ENCODE results near the gene CFAP90.
A peak's percentile ranks its signal among the peaks of the same experiment; 100 is the strongest.

Gene CFAP90

GRCh38 chr5:7851240-7851592, 283 bp upstream of the CFAP90 start:
- Mint-ChIP-seq H3K27me3 (peaks cover 35% of the 10 kb centered on the region), H3K36me3 (no peaks in the 10 kb centered on the region), H3K9me3 (peaks cover 3% of the 10 kb centered on the region), H3K27ac (no peak overlapping the region), H3K4me3 (peak overlapping the region; percentile 68), H3K4me1 (peaks cover 27% of the 10 kb centered on the region)
- no peak for ATAC-seq

DNA sequence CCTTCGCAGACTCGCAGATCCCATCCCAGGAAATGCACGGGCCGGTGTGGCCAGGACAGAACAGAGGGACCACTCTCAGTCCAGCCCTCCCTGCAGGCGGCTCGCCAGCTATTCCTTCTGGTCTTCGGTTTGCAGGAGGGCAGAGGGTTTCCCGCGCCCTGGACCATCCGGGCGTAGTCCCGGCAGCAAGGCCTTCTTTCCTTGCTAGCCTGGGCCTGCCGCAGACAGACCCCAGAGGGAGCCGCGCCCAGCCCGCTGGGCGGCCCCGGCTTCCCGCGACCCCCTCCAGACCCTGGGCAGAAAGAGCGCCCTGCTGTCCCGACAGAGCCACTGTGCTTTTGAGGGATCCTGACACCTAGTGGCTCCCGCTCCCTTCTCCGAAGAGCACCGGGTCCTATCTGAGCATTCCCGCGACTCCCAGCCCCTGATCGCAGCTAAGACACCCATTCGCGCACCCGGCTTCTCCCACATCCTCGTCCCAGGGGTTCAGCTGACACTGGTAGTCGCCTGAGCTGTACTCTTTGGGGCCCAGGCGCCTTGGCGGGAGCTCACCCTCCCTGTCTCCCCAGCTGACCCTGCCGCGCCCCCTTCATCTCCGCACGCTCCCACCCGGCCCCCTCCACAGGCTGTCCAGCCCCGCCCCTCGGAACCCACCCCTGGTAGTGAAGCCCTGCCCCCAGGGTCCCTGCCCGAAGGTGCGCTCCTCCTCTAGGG, 1.1 kb downstream of the CFAP90 start:
- no peaks in the 10 kb centered on the region for H3K36me3 Mint-ChIP-seq
- ATAC-seq = no peak
- peaks cover 3% of the 10 kb centered on the region for H3K9me3 Mint-ChIP-seq
- H3K4me3 Mint-ChIP-seq = peak overlapping the region; percentile 63
- peaks cover 32% of the 10 kb centered on the region for H3K4me1 Mint-ChIP-seq
- no peak overlapping the region for H3K27ac Mint-ChIP-seq
- H3K27me3 Mint-ChIP-seq = peaks cover 35% of the 10 kb centered on the region

DNA sequence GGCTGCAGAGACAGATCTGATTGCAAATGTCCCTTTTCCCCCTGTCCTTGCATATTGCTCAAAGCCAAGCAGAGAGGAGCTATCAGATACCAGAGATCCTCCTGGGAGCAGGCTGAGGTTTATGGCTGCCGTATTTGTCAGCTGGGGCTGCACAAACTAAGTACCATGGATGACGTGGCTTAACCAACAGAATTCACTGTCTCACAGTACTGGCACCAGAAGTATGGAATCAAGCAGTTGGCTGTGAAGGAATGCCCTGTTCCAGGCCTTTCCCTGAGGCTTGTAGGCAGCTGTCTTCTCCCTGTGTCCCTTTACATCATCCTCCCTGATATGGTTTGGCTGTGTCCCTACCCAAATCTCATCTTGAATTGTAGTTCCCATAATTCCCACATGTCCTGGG, 2.6 kb downstream of the CFAP90 start:
- no peaks in the 10 kb centered on the region for H3K9me3 Mint-ChIP-seq
- H3K27me3 Mint-ChIP-seq = peaks cover 35% of the 10 kb centered on the region
- no peak overlapping the region for H3K27ac Mint-ChIP-seq
- H3K4me3 Mint-ChIP-seq = no peak overlapping the region
- H3K4me1 Mint-ChIP-seq = peaks cover 32% of the 10 kb centered on the region
- ATAC-seq = no peak
- H3K36me3 Mint-ChIP-seq = no peaks in the 10 kb centered on the region

- H3K27ac Mint-ChIP-seq = no peak overlapping the region
- peaks cover 24% of the 10 kb centered on the region for H3K27me3 Mint-ChIP-seq
- no peaks in the 10 kb centered on the region for H3K36me3 Mint-ChIP-seq
- H3K9me3 Mint-ChIP-seq = no peaks in the 10 kb centered on the region
- no peak for ATAC-seq
- no peak overlapping the region for H3K4me3 Mint-ChIP-seq
- peaks cover 16% of the 10 kb centered on the region for H3K4me1 Mint-ChIP-seq
Measured at GRCh38 chr5:7846327-7846726, 4.6 kb downstream of the CFAP90 start.

DNA sequence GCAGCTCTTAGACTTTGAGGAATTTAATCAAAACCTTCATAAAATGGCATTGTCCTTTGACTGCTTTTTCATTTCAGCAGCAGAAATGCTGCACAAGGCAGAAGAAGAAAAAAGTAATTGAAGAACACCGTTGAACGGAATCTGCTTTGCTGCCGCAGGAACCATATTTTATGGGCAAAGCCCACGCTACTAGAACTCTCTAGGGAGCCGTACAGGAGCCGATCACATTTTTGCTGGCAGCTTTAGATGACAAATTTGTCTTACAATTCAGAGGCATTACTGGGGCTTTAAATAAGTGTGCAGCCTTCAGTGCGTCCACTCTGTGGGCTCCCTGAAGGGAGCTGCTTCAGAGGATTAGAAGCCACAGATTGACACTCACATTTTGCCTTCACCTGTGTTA, 5.4 kb downstream of the CFAP90 start:
- Mint-ChIP-seq H3K9me3 (peaks cover 2% of the 10 kb centered on the region), H3K27me3 (peaks cover 27% of the 10 kb centered on the region), H3K4me1 (peaks cover 12% of the 10 kb centered on the region), H3K36me3 (no peaks in the 10 kb centered on the region), H3K27ac (no peak overlapping the region), H3K4me3 (no peak overlapping the region)
- ATAC-seq = no peak

DNA sequence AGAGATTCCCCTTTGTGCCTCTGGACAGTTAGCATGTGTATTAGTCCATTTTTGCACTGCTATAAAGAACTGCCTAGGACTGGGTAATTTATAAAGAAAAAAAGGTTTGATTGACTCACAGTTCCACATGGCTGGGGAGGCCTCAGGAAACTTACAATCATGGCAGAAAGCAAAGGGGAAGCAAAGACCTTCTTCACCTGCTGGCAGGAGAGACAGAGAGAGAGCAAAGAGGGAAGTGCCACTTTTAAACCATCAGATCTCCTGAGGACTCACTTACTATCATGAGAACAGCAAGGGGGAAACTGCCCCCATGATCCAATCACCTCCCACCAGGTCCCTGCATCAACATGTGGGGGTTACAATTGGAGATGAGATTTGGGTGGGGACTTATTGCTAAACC, 6.0 kb downstream of the CFAP90 start:
- Mint-ChIP-seq H3K4me1 (peaks cover 8% of the 10 kb centered on the region), H3K36me3 (no peaks in the 10 kb centered on the region), H3K27me3 (peaks cover 33% of the 10 kb centered on the region), H3K4me3 (no peak overlapping the region), H3K27ac (no peak overlapping the region), H3K9me3 (peaks cover 3% of the 10 kb centered on the region)
- no peak for ATAC-seq

DNA sequence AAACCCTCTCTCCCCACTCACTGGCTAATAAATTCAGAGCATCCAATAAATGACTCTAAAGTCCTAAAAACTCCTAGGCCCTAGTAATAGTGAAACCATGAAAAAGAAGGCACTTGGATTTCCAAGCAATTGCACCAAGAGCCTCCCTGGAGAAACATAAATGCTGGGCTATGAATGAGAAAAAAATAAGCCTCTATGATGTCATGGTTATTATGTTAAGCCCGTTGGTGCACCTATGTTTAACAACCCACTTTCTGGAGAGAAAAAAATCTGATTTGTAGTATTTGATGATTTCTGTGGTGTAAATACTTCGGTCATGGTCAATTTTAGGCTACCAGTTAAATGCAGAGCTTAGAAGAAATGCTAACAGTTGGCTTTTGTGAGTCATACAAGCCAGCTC, 8.4 kb downstream of the CFAP90 start:
- ATAC-seq = no peak
- H3K4me1 Mint-ChIP-seq = peaks cover 6% of the 10 kb centered on the region
- no peak overlapping the region for H3K27ac Mint-ChIP-seq
- no peaks in the 10 kb centered on the region for H3K36me3 Mint-ChIP-seq
- H3K4me3 Mint-ChIP-seq = no peak overlapping the region
- H3K9me3 Mint-ChIP-seq = peaks cover 3% of the 10 kb centered on the region
- H3K27me3 Mint-ChIP-seq = peaks cover 19% of the 10 kb centered on the region

DNA sequence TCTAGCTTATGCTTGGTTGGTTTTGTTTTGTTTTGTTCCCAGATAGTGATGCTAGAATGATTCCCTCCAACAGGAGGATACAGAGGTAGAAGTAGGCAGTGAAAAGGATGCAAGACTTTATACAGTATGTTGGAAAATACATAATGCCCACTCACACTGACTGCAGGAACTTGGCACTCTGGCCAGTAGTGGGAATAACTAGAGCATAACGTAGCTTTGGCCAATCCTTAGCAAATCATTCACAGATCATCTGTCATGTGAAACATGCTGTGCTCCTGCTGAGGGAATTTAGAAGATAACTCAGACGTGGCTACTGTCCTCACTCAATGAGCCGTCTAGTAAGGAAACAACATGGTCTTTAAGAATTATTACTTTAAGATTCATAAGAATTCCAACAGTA, 13.5 kb downstream of the CFAP90 start:
- H3K36me3 Mint-ChIP-seq = no peaks in the 10 kb centered on the region

DNA sequence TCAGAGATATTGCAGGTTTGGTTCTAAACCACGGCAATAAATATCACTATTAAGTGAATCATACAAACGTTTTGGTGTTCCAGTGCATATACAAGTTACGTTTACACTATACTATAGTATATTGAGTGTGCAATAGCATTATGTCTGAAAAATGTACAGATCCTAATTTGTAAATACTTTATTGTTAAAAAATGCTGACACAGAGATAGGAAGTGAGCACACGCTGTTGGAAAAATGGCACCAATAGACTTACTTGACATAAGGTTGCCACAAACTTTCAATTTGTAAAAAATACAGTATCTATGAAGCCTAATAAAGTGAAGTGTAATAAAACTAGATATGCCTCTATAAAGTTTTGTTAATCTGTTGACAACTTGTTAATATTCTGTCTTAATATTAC, 16.0 kb downstream of the CFAP90 start:
- H3K9me3 Mint-ChIP-seq = no peaks in the 10 kb centered on the region

More for the DNA sequence above, 13.5 kb downstream of the CFAP90 start:
- no peak overlapping the region for H3K4me3 Mint-ChIP-seq
- H3K9me3 Mint-ChIP-seq = peaks cover 3% of the 10 kb centered on the region
- H3K4me1 Mint-ChIP-seq = no peaks in the 10 kb centered on the region
- no peak for ATAC-seq
- no peak overlapping the region for H3K27ac Mint-ChIP-seq
- H3K27me3 Mint-ChIP-seq = peaks cover 31% of the 10 kb centered on the region

DNA sequence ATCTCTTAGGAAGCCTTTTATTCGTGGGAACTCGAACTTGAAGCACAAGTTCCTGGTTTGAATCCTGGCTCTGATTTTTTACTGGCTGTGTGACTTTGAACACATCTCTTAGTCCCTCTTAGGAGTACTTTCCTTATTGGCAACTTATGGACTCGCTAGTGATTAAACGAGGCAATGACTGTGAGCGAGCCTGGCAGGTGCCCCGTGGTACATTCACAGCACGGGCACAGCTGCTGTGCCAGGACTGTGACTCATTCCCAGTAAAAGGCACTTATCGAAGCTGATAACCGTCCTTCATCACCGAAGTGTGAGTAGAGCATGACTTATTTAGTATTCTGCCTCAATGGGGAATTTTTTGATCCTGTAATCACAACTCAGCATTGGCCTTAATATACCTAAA, 22.7 kb downstream of the CFAP90 start:
- H3K4me3 Mint-ChIP-seq = no peak overlapping the region
- no peak for ATAC-seq
- no peak overlapping the region for H3K27ac Mint-ChIP-seq
- H3K27me3 Mint-ChIP-seq = peaks cover 19% of the 10 kb centered on the region
- no peaks in the 10 kb centered on the region for H3K9me3 Mint-ChIP-seq
- no peaks in the 10 kb centered on the region for H3K4me1 Mint-ChIP-seq
- no peaks in the 10 kb centered on the region for H3K36me3 Mint-ChIP-seq

More for the DNA sequence above, 16.0 kb downstream of the CFAP90 start:
- Mint-ChIP-seq H3K4me3 (no peak overlapping the region), H3K36me3 (no peaks in the 10 kb centered on the region), H3K4me1 (no peaks in the 10 kb centered on the region), H3K27ac (no peak overlapping the region), H3K27me3 (peaks cover 20% of the 10 kb centered on the region)
- no peak for ATAC-seq

DNA sequence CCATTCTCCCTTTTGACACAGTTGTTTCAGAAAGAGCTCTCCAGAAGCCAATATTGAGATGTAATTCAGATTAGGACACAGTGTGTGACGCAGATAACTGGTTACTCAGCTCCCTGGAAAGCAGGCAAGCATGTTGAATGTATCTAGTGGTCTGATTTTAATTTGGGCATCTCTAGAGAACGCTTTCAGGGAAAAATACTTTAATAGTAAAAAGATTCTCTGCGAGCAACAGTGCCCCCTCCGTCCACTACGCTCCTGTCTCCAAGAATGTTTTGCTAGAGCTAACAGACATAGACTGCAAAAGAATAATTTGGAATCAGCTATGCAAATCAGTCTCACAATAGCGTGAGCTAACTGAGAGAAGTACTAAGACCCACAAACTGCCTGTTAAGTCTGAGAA, 23.3 kb downstream of the CFAP90 start:
- Mint-ChIP-seq H3K27me3 (peaks cover 17% of the 10 kb centered on the region), H3K9me3 (no peaks in the 10 kb centered on the region), H3K36me3 (no peaks in the 10 kb centered on the region), H3K4me1 (no peaks in the 10 kb centered on the region), H3K4me3 (no peak overlapping the region), H3K27ac (no peak overlapping the region)
- no peak for ATAC-seq

DNA sequence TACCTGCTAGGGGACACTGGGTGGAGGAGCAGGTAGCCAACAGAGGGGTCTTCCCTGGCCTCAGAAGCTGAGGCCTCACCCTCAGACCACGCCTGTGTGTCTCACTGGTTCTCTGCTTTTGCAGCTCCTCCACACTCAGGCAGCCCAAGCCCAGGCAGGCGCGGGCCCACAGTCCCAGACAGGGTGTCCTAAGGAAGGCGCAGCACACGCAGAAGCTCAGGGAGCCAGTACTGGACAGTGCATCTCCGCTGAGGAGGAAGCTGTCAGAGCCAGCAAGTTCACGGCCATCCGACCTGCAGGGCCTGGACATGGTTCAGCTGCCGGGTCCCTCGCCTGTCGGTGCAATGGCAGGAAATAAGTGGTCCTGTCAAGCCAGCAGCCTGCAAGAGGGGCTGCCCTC, 25.3 kb downstream of the CFAP90 start:
- ATAC-seq = no peak
- Mint-ChIP-seq H3K36me3 (no peaks in the 10 kb centered on the region), H3K4me3 (no peak overlapping the region), H3K9me3 (no peaks in the 10 kb centered on the region), H3K27me3 (peaks cover 23% of the 10 kb centered on the region), H3K4me1 (no peaks in the 10 kb centered on the region), H3K27ac (no peak overlapping the region)

DNA sequence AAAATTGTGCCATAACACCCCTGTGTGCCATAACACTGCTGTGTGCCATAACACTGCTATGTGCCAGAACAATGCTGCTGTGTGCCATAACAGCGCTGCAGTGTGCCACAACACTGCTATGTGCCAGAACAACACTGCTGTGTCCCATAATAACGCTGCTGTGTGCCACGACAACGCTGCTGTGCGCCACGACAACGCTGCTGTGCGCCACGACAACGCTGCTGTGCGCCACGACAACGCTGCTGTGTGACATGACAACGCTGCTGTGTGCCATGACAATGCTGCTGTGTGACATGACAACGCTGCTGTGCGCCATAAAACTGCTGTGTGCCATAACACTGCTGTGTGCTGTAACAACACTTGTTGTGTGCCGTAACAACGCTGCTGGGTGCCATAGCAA, 25.9 kb downstream of the CFAP90 start:
- no peaks in the 10 kb centered on the region for H3K4me1 Mint-ChIP-seq
- no peak for ATAC-seq
- no peaks in the 10 kb centered on the region for H3K36me3 Mint-ChIP-seq
- H3K4me3 Mint-ChIP-seq = no peak overlapping the region
- H3K27ac Mint-ChIP-seq = no peak overlapping the region
- H3K27me3 Mint-ChIP-seq = peaks cover 25% of the 10 kb centered on the region
- no peaks in the 10 kb centered on the region for H3K9me3 Mint-ChIP-seq

GRCh38 chr5:7823594-7823993, 27.3 kb downstream of the CFAP90 start:
- Mint-ChIP-seq H3K4me1 (no peaks in the 10 kb centered on the region), H3K27me3 (peaks cover 34% of the 10 kb centered on the region), H3K27ac (no peak overlapping the region), H3K4me3 (no peak overlapping the region), H3K36me3 (no peaks in the 10 kb centered on the region), H3K9me3 (no peaks in the 10 kb centered on the region)
- no peak for ATAC-seq

DNA sequence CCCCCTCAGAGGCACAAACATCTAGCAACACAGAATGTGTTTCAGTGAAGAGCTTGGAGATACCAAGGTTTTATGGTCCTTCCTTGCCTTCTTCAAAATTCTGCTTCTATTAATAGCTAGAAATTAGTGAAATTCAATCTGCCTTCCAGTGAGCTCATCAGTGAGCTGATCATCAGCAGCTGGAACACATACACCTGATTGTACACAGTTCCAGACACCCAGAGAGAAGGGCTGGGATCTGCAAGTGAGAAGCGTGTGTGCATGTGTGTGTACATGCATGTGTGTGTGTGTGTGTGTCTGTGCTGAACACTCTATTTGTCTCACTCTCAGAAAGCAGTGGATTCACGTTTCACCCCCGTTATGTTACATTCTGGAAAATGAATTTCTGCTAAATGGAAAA, 28.5 kb downstream of the CFAP90 start:
- Mint-ChIP-seq H3K4me1 (no peaks in the 10 kb centered on the region), H3K4me3 (no peak overlapping the region), H3K9me3 (no peaks in the 10 kb centered on the region), H3K36me3 (no peaks in the 10 kb centered on the region), H3K27ac (no peak overlapping the region), H3K27me3 (peaks cover 34% of the 10 kb centered on the region)
- no peak for ATAC-seq

- Mint-ChIP-seq H3K27ac (no peak overlapping the region), H3K27me3 (peaks cover 62% of the 10 kb centered on the region), H3K9me3 (no peaks in the 10 kb centered on the region), H3K36me3 (no peaks in the 10 kb centered on the region), H3K4me3 (no peak overlapping the region), H3K4me1 (peaks cover 7% of the 10 kb centered on the region)
- ATAC-seq = no peak
Measured at GRCh38 chr5:7816535-7816901, 34.4 kb downstream of the CFAP90 start.

Measured in stimulated activated memory B cell treated with anti-CD40 and anti-IgM and Interleukin-4, amounts not matched to agents 10 μg/mL and 1 μg/mL and 100 μg/mL, for 72 hours (primary cell).